Fibroblast of the aortic adventitia (primary cell): ENCODE measurements around the gene HSPB7. TPM values are rescaled to one million over a fixed set of nuclear protein-coding genes. Genes with fewer than 3 reads are reported as not detected.
A peak's percentile ranks its signal among the peaks of the same experiment; 100 is the strongest.

Experiments
- DNase-seq: peaks from one replicate; pipeline ENCODE4 v3.0.0-alpha.2; 2010; ENCODE audit warnings: low read depth
- H3K4me3 ChIP-seq: 2 replicates; pipeline ENCODE4 v1.5.1; 2011; ENCODE audit warnings: low read depth, mild to moderate bottlenecking, control low read depth, low read length, moderate library complexity
- small RNA-seq: library from RNA; depleted of rRNA; stranded (forward); fragments of <200 nt; gene quantifications from one replicate; pipeline ENCODE3, GENCODE V24; 2012
- total RNA-seq: library from RNA; depleted of rRNA; stranded (reverse); fragments of >200 nt; gene quantifications from 2 replicates; pipeline ENCODE4 v1.2.3, GENCODE V29; 2012; ENCODE audit warnings: low replicate concordance
- TF ChIP-seq, protein P1 (sequence below): IDR thresholded peaks from 2 replicates; pipeline ENCODE4 v1.5.1; 2011; ENCODE audit warnings: mild to moderate bottlenecking, low read length, control low read depth, inconsistent platforms; ENCODE audit not compliant: insufficient read depth

The HSPB7 gene
- total RNA-seq, 1 donor: 8.9 TPM

DNA sequence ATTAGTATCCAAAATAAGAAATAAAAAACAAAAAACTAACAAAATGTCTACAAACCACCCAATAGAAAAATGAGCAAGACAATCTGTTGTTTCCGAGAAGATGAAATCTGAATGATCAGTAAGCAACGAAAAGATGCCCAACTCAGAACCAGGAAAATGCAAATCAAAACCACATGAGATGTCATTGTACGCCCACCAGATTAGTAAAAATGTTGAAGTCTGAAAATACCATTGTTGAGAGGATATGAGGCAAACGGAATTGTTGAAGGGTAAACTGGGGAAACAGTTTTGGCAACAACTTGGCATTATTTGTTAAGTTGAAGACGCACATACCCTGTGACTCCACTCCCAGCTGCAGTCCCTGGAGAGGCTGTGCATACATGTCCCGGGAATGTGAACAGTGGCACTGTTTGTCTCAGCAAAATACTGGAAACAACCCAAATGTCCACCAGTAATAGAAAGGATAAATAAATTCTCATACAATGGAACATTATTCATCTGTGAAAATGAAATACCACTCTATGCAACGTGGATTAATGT, 52.5 kb downstream of the HSPB7 start:
- DNase-seq: peak; percentile 79
- no peak overlapping the region for H3K4me3 ChIP-seq
- TF ChIP-seq, protein P1, sequence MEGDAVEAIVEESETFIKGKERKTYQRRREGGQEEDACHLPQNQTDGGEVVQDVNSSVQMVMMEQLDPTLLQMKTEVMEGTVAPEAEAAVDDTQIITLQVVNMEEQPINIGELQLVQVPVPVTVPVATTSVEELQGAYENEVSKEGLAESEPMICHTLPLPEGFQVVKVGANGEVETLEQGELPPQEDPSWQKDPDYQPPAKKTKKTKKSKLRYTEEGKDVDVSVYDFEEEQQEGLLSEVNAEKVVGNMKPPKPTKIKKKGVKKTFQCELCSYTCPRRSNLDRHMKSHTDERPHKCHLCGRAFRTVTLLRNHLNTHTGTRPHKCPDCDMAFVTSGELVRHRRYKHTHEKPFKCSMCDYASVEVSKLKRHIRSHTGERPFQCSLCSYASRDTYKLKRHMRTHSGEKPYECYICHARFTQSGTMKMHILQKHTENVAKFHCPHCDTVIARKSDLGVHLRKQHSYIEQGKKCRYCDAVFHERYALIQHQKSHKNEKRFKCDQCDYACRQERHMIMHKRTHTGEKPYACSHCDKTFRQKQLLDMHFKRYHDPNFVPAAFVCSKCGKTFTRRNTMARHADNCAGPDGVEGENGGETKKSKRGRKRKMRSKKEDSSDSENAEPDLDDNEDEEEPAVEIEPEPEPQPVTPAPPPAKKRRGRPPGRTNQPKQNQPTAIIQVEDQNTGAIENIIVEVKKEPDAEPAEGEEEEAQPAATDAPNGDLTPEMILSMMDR: no peak

Small RNAs within 50 kb of the gene (small RNA-seq; reads per million reads assigned to genes)
- gene AL355994.1 (not detected), gene AL355994.5 (not detected)

Other genes starting within 250 kb of the HSPB7 start
- gene UQCRHL, start 210.4 kb downstream of the HSPB7 start, total RNA-seq: 1.9 and 2.0 TPM in 2 replicates
- gene SPEN, start 170.3 kb downstream of the HSPB7 start, total RNA-seq: 20.5 and 24.3 TPM in 2 replicates
- gene ZBTB17, start 41.9 kb downstream of the HSPB7 start, total RNA-seq: 13.8 and 21.7 TPM in 2 replicates
- gene SRARP, start 13.8 kb downstream of the HSPB7 start, total RNA-seq: not detected in 2 replicates
- 0.09 and 0.25 TPM in 2 replicates for gene CLCNKA, start 4.0 kb upstream of the HSPB7 start, total RNA-seq
- not detected in 2 replicates for gene CLCNKB, start 25.7 kb upstream of the HSPB7 start, total RNA-seq
- gene FAM131C, start 55.6 kb upstream of the HSPB7 start, total RNA-seq: 0.08 and 0.63 TPM in 2 replicates
- gene EPHA2, start 138.0 kb upstream of the HSPB7 start, total RNA-seq: 7.8 and 7.9 TPM in 2 replicates
- gene ARHGEF19, start 194.6 kb upstream of the HSPB7 start, total RNA-seq: 2.8 and 12.1 TPM in 2 replicates
- gene CPLANE2, start 219.1 kb upstream of the HSPB7 start, total RNA-seq: 6.7 and 7.5 TPM in 2 replicates